ENCODE data around the gene CFAP100.

DNA sequence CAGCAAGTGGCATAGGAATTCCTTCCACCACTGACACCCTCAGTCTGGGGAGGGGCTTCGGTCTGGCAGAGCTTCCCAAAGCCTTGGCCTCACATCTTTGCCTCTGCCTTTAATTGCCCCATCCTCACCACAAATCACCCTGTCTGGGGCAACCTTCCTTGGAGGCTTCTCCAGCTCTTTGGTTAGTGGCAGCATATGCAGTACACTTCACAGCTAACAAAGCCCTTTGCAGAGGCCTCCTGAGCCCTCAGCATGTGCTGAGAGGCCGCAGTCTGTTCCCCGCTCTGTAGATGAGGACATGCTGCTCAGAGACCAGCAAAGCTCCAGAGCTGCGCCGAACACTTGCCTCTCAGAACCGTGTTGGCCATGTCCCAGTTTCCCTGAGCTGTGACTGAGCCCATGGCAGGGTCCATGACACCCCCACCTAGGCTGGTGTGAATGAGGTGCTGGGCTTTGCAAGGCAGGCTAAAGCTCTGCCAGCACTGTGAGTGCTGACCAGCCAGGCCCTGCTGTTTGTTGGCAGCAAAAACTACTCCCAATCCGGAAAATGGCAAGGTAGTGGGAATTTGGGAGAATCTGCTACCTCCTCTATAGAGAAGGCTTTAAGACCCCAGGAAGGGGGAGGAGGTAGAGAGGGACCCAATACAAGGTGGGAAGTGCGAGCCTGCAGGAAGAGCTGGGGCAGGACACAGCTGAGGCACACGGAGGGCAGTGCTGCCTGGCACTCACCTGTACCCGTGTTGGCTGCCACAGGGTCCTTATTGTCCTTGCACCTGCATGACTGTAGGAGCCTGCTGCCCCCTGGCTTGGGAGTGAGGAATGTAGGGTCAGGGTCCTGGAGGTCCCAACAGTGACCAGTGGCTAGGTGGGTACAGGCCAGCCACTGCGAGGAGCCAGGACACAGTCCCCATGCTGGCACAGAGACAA is 29.1 kb upstream of the CFAP100 start:
- TF ChIP-seq POLR2A (IDR thresholded peaks at IDR 0.05; ENCODE audit: low read depth, low read length), result no peak
- no peak for TF ChIP-seq POLR2AphosphoS5 (IDR thresholded peaks at IDR 0.05; ENCODE audit: low read depth, low read length)

Data from GM12892 (cell line).